ENCODE measurements around the gene ARHGAP10.

DNA sequence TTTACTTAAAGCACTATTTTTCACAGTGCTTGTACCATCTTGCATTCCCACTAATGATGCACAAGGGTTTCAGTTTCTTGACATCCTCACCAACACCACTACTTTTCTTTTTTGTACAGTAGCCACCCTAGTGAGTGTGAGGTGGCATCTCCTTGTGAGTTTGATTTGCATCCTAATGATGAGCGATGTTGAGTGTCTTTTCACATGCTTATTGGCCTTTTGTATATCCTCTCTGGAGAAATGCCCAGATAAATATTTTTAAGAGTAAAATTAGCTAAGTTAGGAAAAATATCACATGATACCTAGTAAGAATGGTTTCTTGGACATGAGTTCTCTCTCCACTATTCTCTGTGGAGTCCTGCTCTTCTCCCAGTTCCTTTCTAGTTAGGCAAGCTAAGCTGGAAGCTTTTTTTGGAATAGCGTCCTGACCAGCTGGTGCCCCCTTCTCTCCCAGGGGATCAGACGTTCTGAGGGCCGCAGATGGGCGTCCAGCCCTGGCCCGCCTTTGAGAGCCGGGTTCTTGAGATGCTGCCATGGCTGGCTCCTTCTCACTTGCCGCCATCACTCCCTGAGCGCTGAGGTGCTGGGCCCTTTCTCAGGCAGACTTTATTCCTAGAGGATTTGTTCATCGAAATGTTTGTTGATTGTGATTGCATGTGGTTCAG is 132.1 kb downstream of the ARHGAP10 start:
- TF ChIP-seq, protein P1, sequence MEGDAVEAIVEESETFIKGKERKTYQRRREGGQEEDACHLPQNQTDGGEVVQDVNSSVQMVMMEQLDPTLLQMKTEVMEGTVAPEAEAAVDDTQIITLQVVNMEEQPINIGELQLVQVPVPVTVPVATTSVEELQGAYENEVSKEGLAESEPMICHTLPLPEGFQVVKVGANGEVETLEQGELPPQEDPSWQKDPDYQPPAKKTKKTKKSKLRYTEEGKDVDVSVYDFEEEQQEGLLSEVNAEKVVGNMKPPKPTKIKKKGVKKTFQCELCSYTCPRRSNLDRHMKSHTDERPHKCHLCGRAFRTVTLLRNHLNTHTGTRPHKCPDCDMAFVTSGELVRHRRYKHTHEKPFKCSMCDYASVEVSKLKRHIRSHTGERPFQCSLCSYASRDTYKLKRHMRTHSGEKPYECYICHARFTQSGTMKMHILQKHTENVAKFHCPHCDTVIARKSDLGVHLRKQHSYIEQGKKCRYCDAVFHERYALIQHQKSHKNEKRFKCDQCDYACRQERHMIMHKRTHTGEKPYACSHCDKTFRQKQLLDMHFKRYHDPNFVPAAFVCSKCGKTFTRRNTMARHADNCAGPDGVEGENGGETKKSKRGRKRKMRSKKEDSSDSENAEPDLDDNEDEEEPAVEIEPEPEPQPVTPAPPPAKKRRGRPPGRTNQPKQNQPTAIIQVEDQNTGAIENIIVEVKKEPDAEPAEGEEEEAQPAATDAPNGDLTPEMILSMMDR (conservative IDR thresholded peaks at IDR 0.05; ENCODE audit: low read depth, low read length) = no peak
- TF ChIP-seq EZH2 (IDR thresholded peaks at IDR 0.05; ENCODE audit: borderline replicate concordance, low read depth, low read length, poor library complexity, severe bottlenecking) = no peak

Data from A673 (cell line).